Skeletal muscle satellite cell (primary cell): Measurements from ENCODE around the gene SLC6A11.

ENCODE experiments used
- H3K27me3 ChIP-seq: 2 replicates; pipeline ENCODE4 v1.7.0; 2013; ENCODE audit warnings: low read length; ENCODE audit not compliant: control insufficient read depth, insufficient read depth
- H3K36me3 ChIP-seq: 2 replicates; pipeline ENCODE4 v1.7.0; 2013; ENCODE audit warnings: mild to moderate bottlenecking, control low read depth, low read length; ENCODE audit not compliant: insufficient read depth
- H3K4me1 ChIP-seq: 2 replicates; pipeline ENCODE4 v1.7.0; 2013; ENCODE audit warnings: low read length; ENCODE audit not compliant: control insufficient read depth, insufficient read depth
- H3K4me2 ChIP-seq: 2 replicates; pipeline ENCODE4 v1.7.0; 2013; ENCODE audit warnings: mild to moderate bottlenecking, low read length
- H3K4me3 ChIP-seq: 2 replicates; pipeline ENCODE4 v1.7.0; 2013; ENCODE audit warnings: low read length
- H3K9ac ChIP-seq: 2 replicates; pipeline ENCODE4 v1.7.0; 2013; ENCODE audit warnings: mild to moderate bottlenecking, low read depth, low read length, moderate library complexity
- H3K9me3 ChIP-seq: replicated peaks from 2 replicates; pipeline ENCODE4 v1.7.0; 2013; ENCODE audit warnings: mild to moderate bottlenecking, control low read depth, low read length

Gene SLC6A11

DNA sequence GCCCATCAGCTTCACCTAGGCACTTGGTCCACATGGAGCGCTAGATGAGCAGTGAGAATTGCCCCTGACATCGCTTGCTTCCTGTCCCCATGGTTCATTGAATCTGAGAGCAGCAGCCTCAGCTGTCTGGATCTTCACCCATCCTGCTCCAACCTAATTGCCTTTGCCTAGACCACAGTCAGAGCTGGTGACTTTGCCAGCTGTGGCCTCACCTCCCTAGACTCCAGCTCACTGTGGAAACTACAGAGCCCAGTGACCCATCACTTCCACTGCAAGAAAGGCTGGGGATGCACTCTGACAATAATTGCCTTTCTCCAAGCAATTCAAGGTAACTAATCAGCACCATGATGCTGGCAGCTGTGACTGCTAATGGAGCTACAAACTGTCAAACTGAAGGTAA is 145.9 kb downstream of the SLC6A11 start:
- no peak overlapping the region for H3K4me3 ChIP-seq
- no peaks in the 10 kb centered on the region for H3K9me3 ChIP-seq
- H3K4me2 ChIP-seq: no peak overlapping the region
- H3K9ac ChIP-seq: no peak overlapping the region
- peaks cover 57% of the 10 kb centered on the region for H3K27me3 ChIP-seq
- H3K36me3 ChIP-seq: no peaks in the 10 kb centered on the region
- H3K4me1 ChIP-seq: peaks cover 5% of the 10 kb centered on the region

DNA sequence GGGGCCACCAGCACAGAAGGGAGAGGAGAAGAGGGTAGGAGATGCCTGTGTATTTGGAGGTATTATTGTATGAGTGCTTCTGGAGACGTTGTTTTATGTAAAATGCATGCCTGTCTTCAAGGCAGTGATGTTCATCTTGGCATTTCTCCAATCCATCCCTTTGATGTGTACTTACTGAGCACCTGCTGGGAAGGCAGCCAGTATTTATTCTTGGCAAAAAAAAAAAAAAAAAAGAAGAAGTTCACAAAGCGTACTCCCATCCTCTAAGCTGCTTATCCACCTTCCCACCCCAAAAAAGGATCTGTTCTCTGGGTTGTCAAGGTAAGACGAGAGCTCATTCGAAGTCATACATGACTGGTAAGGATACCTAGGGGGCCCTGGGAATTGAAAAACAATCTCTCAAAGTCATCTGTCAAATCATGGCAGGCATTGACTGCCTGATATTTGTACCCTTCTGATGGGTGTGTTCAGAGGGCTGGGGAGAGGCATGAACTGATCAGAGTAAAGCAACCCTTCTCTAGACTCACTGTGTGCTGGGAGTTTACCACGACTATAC is 146.5 kb downstream of the SLC6A11 start:
- H3K4me1 ChIP-seq: peaks cover 2% of the 10 kb centered on the region
- H3K9me3 ChIP-seq: no peaks in the 10 kb centered on the region
- no peak overlapping the region for H3K4me3 ChIP-seq
- no peak overlapping the region for H3K4me2 ChIP-seq
- no peaks in the 10 kb centered on the region for H3K36me3 ChIP-seq
- H3K27me3 ChIP-seq: peaks cover 55% of the 10 kb centered on the region
- H3K9ac ChIP-seq: no peak overlapping the region

DNA sequence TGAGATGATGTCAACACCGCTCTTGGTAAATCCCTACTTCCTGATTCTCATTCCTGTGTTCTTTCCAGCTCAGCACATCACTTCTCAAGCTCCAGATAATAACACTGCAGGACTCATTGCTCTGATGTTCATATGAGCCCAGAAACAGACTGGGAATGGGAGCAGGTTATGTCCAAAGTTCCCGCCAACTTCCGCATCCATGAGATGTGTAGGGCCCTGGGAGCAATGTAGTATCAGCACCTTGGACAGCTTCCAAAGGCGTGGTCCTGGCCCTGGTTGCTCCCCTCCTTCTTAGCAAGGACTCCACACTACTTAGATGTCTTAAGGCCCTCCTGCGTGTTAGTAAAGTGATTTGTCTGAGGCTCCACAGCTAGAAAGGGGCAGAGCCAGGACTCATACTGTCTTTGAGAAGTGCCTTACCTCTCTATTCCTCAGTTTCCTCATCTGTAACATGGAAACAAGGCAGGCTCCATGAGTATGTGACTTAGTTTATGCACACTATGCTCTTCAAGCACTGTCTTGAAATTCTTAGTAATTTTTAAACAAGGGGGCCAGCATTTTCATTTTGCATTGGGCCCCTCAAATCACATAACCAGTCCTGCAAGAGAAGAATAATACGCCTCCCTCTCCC is 148.6 kb downstream of the SLC6A11 start:
- no peaks in the 10 kb centered on the region for H3K36me3 ChIP-seq

GRCh38 chr3:10968401-10968800 is 152.4 kb downstream of the SLC6A11 start:
- Histone ChIP-seq H3K9ac (no peak overlapping the region), H3K4me3 (no peak overlapping the region), H3K36me3 (no peaks in the 10 kb centered on the region), H3K9me3 (no peaks in the 10 kb centered on the region), H3K4me1 (no peaks in the 10 kb centered on the region), H3K4me2 (no peak overlapping the region), H3K27me3 (peaks cover 56% of the 10 kb centered on the region)

More for the DNA sequence above, 148.6 kb downstream of the SLC6A11 start:
- H3K9me3 ChIP-seq: no peaks in the 10 kb centered on the region
- H3K27me3 ChIP-seq: peaks cover 62% of the 10 kb centered on the region
- no peak overlapping the region for H3K4me3 ChIP-seq
- H3K4me1 ChIP-seq: no peaks in the 10 kb centered on the region
- no peak overlapping the region for H3K9ac ChIP-seq
- H3K4me2 ChIP-seq: no peak overlapping the region

DNA sequence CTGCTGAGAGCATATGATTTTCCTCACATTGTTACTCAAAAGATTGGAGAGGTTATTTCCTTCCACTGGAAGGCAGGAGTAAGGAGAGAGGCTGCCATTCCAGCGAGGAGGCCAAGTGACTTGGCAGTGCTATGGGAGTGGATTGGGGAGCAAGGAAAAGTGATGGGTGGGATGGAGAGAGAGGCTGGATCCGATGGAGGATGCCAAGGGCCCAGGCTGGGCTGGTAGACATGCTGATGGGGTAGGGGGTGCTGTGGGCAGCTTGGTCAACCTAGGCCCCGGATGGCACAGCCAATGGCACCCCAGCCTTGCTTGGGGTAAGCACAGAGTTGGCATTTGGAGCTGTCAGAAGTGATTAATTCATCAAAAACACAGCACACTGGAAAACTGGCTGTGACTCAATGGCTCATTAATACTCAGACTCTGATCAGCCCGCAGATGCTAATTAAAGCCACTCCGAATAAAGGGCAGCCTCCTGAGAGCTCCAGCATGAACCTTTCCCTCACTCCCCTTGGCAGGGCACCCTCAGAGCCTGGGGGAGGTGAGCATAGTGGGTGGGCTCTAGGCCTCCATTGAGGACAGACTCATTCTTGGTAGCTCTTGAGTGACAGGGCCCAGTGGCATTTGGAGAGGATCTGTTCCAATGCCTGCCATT is 154.4 kb downstream of the SLC6A11 start:
- Histone ChIP-seq H3K36me3 (no peaks in the 10 kb centered on the region), H3K4me1 (no peaks in the 10 kb centered on the region), H3K9ac (no peak overlapping the region), H3K4me3 (no peak overlapping the region), H3K27me3 (peaks cover 60% of the 10 kb centered on the region), H3K4me2 (no peak overlapping the region), H3K9me3 (no peaks in the 10 kb centered on the region)

- Histone ChIP-seq H3K4me2 (no peak overlapping the region), H3K27me3 (peaks cover 61% of the 10 kb centered on the region), H3K36me3 (no peaks in the 10 kb centered on the region), H3K4me3 (no peak overlapping the region), H3K9me3 (no peaks in the 10 kb centered on the region), H3K9ac (no peak overlapping the region), H3K4me1 (no peaks in the 10 kb centered on the region)
Measured at GRCh38 chr3:10972072-10972782, 156.2 kb downstream of the SLC6A11 start.

- Histone ChIP-seq H3K4me1 (no peaks in the 10 kb centered on the region), H3K9me3 (no peaks in the 10 kb centered on the region), H3K36me3 (no peaks in the 10 kb centered on the region), H3K9ac (no peak overlapping the region), H3K27me3 (peaks cover 56% of the 10 kb centered on the region), H3K4me2 (no peak overlapping the region), H3K4me3 (no peak overlapping the region)
Measured at GRCh38 chr3:10973046-10973595, 157.1 kb downstream of the SLC6A11 start.

- no peaks in the 10 kb centered on the region for H3K36me3 ChIP-seq
- H3K4me2 ChIP-seq: no peak overlapping the region
- H3K4me3 ChIP-seq: no peak overlapping the region
- H3K27me3 ChIP-seq: peaks cover 51% of the 10 kb centered on the region
- H3K9me3 ChIP-seq: no peaks in the 10 kb centered on the region
- no peaks in the 10 kb centered on the region for H3K4me1 ChIP-seq
- H3K9ac ChIP-seq: no peak overlapping the region
Measured at GRCh38 chr3:10974131-10974530, 158.1 kb downstream of the SLC6A11 start.

DNA sequence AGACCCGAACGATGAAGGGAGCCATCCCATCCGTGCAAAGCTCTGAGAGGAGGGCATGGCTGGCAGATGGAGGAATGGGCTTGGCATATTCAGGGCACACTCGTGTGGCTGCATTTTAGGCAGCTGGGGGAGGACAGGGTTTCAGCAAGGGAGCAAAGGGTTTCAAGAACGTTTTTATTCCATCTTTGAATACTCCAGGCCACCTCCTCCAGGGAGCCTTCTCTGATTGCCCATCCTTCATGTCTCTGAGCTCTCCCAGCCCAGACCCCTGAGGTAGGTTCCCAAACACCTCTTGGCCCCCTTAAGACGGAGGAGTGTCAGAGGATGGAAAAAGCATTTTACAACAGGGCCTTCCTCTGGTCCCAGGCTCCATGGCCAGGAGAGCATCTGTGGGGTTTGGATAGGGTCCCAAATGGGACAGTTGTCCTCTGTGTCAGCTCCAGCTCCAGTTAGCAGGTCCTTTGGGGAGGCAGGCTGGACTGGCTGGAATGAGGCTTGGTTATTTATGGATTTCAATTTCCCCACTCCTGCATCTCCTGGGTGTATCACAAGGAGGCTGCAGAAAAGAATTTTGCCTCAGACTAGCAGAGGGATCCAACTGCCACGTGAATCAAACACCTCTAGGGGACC is 158.8 kb downstream of the SLC6A11 start:
- Histone ChIP-seq H3K9me3 (no peaks in the 10 kb centered on the region), H3K27me3 (peaks cover 46% of the 10 kb centered on the region), H3K4me2 (no peak overlapping the region), H3K9ac (no peak overlapping the region), H3K4me1 (no peaks in the 10 kb centered on the region), H3K4me3 (no peak overlapping the region), H3K36me3 (no peaks in the 10 kb centered on the region)

DNA sequence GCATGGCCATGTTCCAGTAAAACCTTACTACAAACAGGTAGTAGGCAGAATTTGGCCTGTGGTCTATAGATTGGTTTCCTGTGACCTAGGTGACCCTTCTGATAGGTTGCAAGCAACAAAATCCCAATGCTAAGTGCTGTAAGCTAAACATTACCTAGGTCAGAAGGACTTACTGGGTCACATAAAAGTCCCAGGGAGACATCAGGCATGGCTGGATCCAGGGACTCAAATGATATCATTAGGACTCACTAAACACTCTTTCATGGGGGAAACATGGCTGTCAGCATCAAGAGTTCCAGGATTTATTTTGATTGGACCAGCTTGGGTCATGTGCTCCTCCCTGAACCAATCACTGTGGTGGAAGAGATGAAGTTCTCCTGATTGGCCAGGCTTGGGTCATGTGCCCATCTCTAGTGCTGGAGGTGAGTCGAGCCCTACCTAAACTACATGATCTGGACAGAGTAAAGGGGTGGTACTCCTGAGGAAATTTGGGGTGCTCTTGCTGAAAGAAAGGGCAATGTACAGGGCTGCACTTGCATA is 159.7 kb downstream of the SLC6A11 start:
- Histone ChIP-seq H3K4me1 (no peaks in the 10 kb centered on the region), H3K27me3 (peaks cover 48% of the 10 kb centered on the region), H3K9me3 (no peaks in the 10 kb centered on the region), H3K4me3 (no peak overlapping the region), H3K36me3 (no peaks in the 10 kb centered on the region), H3K4me2 (no peak overlapping the region), H3K9ac (no peak overlapping the region)

DNA sequence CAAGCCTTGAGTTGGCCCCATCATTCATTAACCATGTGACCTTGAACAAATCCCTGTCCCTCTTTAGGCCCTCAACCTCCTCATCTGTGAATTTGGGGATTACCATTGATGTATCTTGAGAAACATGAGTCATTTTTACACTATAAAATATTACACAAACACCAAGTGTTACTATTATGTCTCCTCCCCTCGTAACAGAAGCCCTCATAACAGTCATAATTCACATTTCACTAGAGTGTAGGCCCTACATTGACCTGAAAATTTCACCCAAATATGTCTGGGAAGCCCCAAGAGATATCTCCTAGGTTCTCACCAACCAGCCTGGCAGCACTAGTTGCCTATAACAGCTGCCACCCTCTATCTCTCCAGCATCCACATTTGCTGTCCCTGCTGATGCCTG is 160.7 kb downstream of the SLC6A11 start:
- H3K4me1 ChIP-seq: no peaks in the 10 kb centered on the region
- H3K4me3 ChIP-seq: no peak overlapping the region
- peaks cover 48% of the 10 kb centered on the region for H3K27me3 ChIP-seq
- no peaks in the 10 kb centered on the region for H3K9me3 ChIP-seq
- H3K36me3 ChIP-seq: no peaks in the 10 kb centered on the region
- H3K4me2 ChIP-seq: no peak overlapping the region
- H3K9ac ChIP-seq: no peak overlapping the region
